Tibial artery (tissue), 4 donors: ENCODE results near the gene AMPD3.
A peak's percentile ranks its signal among the peaks of the same experiment; 100 is the strongest.

ENCODE experiments used
- DNase-seq, 2 donors: peaks; one replicate each; pipeline ENCODE4 v3.0.0-alpha.2; 2019
- H3K27ac ChIP-seq, 2 donors: fragments of 200-600 bp; sonication (generic) in 1 of 2; 1 replicate in 1 of 2; 2 replicates in 1 of 2; pipeline ENCODE4 v1.5.1; 2018 to 2019; ENCODE audit warnings: mild to moderate bottlenecking in 1 of 2
- H3K27me3 ChIP-seq, 2 donors: fragments of 200-600 bp; sonication (generic) in 1 of 2; one replicate each; pipeline versions ENCODE4 v1.5.1 to v1.6.0; 2016 to 2019
- H3K36me3 ChIP-seq, 3 donors: fragments of 200-600 bp; sonication (generic) in 2 of 3; one replicate each; pipeline ENCODE4 v1.5.1; 2016 to 2019; ENCODE audit warnings: mild to moderate bottlenecking in 2 of 3
- H3K4me1 ChIP-seq, 4 donors: fragments of 200-600 bp; sonication (generic) in 2 of 4; 1 replicate in 3 of 4; 2 replicates in 1 of 4; pipeline ENCODE4 v1.5.1; 2016 to 2019
- H3K4me3 ChIP-seq, 2 donors: fragments of 200-600 bp; sonication (generic) in 1 of 2; 1 replicate in 1 of 2; 2 replicates in 1 of 2; pipeline ENCODE4 v1.5.1; 2018 to 2019; ENCODE audit warnings: mild to moderate bottlenecking in 2 of 2
- H3K9me3 ChIP-seq, 3 donors: fragments of 200-600 bp; sonication (generic) in 1 of 3; one replicate each; pipeline ENCODE4 v1.5.1; 2016 to 2019
- intact Hi-C: fragments of 100-400 bp; cut with DNase I; formaldehyde crosslinking; loops from one replicate; pipeline ENCODE4 v1.15.0; 2023; ENCODE audit warnings: low total_unique reads
- TF ChIP-seq, protein P1 (sequence below), 2 experiments: fragments of 200-600 bp in 1 of 2; fragments of 450-650 bp in 1 of 2; IDR thresholded peaks; one replicate each; pipeline ENCODE4 v1.5.1; 2017 to 2019; ENCODE audit warnings: antibody characterized with exemption in 2 of 2, mild to moderate bottlenecking in 1 of 2, moderate library complexity in 1 of 2

The AMPD3 gene

DNA sequence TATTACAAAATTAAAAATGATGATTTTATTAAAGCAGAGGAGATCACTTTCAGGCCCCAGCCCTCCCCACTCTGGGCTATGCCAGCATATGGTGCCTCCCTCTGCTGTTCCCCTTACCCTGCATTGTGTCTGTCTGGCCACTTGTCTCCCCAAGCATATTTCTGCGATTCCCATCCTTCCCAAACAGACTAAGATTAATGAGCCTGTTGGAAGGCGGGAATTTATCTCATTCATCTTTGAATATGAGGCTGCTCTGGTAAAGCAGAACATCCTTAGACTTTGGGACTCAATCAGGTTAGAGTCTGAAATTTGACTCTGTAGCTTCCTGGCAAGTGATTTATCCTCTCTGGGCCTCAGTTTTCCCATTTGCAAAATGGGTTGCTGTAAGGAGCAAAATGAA, 25.7 kb downstream of the AMPD3 start:
- Histone ChIP-seq H3K27me3 (no peaks in the 10 kb centered on the region), H3K27ac (no peak overlapping the region), H3K9me3 (no peaks in the 10 kb centered on the region), H3K36me3 (peaks cover 0 to 6% (median 0%) of the 10 kb centered on the region in 3 donors), H3K4me3 (no peak overlapping the region), H3K4me1 (no peaks in the 10 kb centered on the region)
- intact Hi-C loops = no loop called here
- TF ChIP-seq, protein P1, sequence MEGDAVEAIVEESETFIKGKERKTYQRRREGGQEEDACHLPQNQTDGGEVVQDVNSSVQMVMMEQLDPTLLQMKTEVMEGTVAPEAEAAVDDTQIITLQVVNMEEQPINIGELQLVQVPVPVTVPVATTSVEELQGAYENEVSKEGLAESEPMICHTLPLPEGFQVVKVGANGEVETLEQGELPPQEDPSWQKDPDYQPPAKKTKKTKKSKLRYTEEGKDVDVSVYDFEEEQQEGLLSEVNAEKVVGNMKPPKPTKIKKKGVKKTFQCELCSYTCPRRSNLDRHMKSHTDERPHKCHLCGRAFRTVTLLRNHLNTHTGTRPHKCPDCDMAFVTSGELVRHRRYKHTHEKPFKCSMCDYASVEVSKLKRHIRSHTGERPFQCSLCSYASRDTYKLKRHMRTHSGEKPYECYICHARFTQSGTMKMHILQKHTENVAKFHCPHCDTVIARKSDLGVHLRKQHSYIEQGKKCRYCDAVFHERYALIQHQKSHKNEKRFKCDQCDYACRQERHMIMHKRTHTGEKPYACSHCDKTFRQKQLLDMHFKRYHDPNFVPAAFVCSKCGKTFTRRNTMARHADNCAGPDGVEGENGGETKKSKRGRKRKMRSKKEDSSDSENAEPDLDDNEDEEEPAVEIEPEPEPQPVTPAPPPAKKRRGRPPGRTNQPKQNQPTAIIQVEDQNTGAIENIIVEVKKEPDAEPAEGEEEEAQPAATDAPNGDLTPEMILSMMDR (IDR thresholded peaks at IDR 0.05) = no peak
- DNase-seq = no peak

DNA sequence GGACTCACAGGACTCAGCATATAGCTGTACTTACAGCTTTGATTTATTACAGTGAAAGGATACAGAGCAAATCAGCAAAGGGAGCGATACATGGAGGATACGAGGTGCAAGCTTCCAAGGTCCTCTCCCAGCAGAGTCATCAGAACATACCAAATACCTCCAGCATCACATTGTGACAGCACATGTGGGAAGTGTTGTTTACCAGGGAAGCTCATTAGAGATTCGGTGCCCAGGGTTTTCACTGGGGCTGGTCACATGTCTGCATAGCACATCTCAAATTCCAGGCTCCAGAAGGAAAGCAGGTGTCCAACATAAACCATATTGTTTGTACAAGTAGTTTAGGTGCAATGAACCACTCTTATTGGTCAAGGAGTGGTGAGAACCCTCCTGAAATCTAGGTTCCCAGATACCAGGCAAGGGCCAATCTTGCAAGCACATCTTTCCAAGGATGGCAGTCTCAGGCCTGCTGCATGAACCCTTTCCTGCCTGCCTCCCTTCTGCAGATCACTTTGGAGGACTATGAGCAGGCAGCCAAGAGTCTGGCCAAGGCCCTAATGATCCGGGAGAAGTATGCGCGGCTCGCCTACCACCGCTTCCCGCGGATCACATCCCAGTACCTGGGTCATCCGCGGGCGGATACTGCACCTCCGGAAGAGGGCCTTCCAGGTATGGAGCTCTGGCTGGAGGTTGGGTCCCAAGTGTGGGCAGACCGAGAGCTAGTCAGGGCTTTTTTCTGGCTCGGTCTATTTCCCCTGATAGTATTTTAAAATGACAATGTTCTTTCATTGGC, 26.7 kb downstream of the AMPD3 start:
- no peak overlapping the region for H3K4me3 ChIP-seq
- no peaks in the 10 kb centered on the region for H3K9me3 ChIP-seq
- no peak overlapping the region for H3K27ac ChIP-seq
- no peaks in the 10 kb centered on the region for H3K4me1 ChIP-seq
- peak in 1 of 2 donors; percentile 13 for DNase-seq
- intact Hi-C loops = no loop called here
- no peaks in the 10 kb centered on the region for H3K27me3 ChIP-seq
- H3K36me3 ChIP-seq = peaks cover 0 to 6% (median 0%) of the 10 kb centered on the region in 3 donors
- TF ChIP-seq, protein P1 (IDR thresholded peaks at IDR 0.05) = no peak

DNA sequence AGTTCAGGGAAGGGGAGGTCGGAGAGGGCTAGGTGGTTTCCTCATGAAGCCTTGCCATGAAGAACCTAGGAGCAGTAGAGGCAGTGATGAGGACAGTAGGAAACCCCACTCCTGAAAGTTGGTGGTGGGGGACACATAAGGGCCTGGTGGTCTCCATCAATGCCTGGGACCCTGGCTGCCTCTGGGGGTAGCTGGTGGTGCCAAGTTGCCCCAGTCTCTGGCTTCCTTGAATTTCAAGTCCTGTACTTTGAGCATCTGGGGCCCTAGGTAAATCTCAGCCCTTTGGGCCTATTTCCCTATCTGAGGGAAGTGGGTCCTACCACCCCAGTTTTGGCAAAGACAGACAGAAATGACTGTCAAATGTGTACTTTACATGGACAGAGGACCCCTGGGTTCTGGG, 28.1 kb downstream of the AMPD3 start:
- DNase-seq = peak in 1 of 2 donors; percentile 32
- TF ChIP-seq, protein P1 (IDR thresholded peaks at IDR 0.05) = no peak
- H3K4me3 ChIP-seq = no peak overlapping the region
- no peaks in the 10 kb centered on the region for H3K4me1 ChIP-seq
- peaks cover 0 to 6% (median 0%) of the 10 kb centered on the region in 3 donors for H3K36me3 ChIP-seq
- intact Hi-C loops = no loop called here
- no peaks in the 10 kb centered on the region for H3K27me3 ChIP-seq
- H3K9me3 ChIP-seq = no peaks in the 10 kb centered on the region
- H3K27ac ChIP-seq = no peak overlapping the region

DNA sequence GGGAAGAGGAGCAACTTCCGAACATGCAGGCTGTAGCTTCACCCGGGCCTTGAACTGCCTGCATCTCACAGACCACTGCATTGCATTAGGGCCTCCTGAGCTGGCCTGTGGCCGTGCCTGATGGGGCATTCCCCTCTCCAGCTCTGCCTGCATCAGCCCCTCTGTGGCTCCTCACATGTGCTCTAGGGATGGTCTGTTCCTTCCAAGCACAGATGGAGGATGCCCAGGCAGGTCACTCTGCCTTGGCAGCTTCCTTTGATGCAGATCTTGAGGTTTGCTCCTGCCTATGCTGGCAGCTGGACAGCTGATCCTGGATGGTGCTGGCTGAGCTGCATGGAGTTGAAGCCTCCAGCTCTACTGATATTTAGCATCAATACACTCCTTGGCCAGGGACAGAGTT, 28.5 kb downstream of the AMPD3 start:
- DNase-seq = peak in 1 of 2 donors; percentile 37
- peaks cover 0 to 6% (median 0%) of the 10 kb centered on the region in 3 donors for H3K36me3 ChIP-seq

DNA sequence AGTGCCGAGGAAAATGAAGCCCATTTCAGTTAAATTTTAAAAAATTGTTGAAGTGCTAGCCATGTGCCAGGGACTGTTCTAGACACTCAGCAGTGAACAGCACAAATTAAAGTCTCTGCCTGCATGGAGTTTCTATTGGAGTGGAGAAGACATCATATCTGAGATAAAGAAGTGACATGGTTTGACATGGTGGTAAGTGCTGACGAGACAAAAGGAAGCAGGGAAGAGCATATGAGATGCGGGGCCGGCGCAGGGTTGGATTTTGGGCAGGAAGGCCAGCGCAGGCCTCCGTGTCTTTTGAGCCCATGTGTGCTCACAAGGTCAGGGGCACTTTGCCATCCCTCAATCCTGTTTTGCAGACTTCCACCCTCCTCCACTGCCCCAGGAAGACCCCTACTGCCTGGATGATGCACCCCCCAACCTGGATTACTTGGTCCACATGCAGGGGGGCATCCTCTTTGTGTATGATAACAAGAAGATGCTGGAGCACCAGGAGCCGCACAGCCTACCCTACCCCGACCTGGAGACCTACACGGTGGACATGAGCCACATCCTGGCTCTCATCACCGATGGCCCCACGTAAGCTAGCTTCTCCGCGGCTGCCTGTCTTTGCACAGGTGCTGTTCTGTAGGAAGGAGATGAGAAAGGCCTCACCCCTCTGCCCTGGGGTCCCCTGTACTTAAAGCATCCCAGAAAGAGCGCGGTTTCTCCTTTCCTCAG, 29.6 kb downstream of the AMPD3 start:
- Histone ChIP-seq H3K4me3 (no peak overlapping the region), H3K4me1 (no peaks in the 10 kb centered on the region), H3K27ac (no peak overlapping the region), H3K9me3 (no peaks in the 10 kb centered on the region), H3K36me3 (peaks cover 0 to 6% (median 0%) of the 10 kb centered on the region in 3 donors), H3K27me3 (no peaks in the 10 kb centered on the region)
- TF ChIP-seq, protein P1 (IDR thresholded peaks at IDR 0.05) = no peak
- intact Hi-C loops = no loop called here
- peak in 1 of 2 donors; percentile 53 for DNase-seq

More for the DNA sequence above, 28.5 kb downstream of the AMPD3 start:
- Histone ChIP-seq H3K4me1 (no peaks in the 10 kb centered on the region), H3K27me3 (no peaks in the 10 kb centered on the region), H3K4me3 (no peak overlapping the region), H3K9me3 (no peaks in the 10 kb centered on the region), H3K27ac (no peak overlapping the region)
- intact Hi-C loops = no loop called here
- TF ChIP-seq, protein P1 (IDR thresholded peaks at IDR 0.05) = no peak
